Activated gamma-delta T cell treated with anti-CD3 and anti-CD28 coated beads, Interleukin-2, amount 50 U/mL, for 16 hours (primary cell): Measurements from ENCODE around the gene PDIA6.

ENCODE experiments used
- DNase-seq: peaks from one replicate; pipeline ENCODE4 v3.0.0-alpha.2; 2020; ENCODE audit warnings: low read depth

The PDIA6 gene

DNA sequence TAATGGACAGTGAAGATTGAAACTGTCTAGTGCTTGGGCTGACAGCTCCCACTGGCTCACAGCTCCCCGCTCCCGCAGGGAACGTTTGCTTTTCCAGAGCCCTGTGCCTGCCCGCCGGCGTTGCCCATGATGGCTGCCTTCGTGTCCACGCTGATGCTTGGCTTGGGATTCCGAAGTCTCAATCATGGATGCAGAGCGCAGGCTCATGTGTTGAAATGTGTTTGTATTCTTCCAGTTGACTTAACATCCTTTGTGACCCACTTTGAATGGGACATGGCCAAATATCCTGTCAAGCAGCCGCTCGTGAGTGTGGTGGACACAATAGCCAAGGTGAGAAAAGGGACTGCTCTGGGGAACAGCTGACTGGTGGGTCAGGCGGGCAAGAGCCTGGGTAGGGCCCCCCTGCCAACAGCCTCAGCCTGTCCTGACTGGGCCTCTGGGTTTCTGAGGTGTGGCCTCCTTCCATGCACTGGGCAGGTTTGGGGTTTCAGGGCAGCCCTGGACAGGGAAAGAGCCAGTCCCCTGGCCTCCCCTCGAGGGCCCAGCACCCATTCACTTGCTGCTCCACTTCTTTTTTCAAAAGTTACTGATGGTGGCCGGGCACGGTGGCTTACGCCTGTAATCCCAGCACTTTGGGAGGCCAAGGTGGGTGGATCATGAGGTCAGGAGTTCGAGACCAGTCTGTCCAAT lies 48.3 kb downstream of the PDIA6 start:
- DNase-seq, result no peak

DNA sequence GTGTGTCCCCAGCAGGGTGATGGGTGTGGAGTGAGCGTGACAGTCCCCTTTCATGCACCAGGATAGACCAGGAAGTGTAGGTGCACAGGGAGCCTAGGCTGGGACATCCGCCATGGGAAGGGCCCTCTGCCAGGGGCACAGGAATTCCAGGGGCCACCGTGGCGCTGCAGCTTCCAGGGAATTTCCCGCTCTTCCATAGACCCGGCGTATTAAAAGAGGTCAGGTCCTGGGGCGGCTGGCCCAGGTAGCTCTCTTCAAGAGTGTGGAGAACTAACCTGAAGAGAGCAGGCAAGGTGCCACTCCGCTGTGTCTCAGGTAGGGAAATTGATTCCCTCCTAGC lies 49.2 kb downstream of the PDIA6 start:
- no peak for DNase-seq

GRCh38 chr2:10762651-10763460 lies 49.7 kb downstream of the PDIA6 start:
- DNase-seq, result no peak

DNA sequence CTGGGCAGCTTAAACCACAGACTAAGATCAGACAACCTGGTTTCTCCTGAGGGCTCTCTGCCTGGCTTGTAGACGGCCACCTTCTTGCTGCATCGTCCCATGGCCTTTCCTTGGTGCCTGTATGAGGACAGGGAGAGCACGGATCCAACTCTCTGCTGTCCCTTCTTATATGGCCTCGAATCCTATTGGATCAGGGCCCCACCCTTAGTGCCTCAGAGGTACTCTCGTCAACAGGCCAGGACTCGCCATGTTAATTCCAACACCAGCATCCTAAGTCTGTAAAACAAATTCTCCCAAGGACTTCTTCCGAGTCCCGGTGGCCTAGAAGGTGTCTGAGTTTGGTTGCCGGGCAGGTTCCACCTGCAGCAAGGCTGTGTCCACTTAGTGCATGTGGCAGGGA lies 51.0 kb downstream of the PDIA6 start:
- DNase-seq, result no peak

DNA sequence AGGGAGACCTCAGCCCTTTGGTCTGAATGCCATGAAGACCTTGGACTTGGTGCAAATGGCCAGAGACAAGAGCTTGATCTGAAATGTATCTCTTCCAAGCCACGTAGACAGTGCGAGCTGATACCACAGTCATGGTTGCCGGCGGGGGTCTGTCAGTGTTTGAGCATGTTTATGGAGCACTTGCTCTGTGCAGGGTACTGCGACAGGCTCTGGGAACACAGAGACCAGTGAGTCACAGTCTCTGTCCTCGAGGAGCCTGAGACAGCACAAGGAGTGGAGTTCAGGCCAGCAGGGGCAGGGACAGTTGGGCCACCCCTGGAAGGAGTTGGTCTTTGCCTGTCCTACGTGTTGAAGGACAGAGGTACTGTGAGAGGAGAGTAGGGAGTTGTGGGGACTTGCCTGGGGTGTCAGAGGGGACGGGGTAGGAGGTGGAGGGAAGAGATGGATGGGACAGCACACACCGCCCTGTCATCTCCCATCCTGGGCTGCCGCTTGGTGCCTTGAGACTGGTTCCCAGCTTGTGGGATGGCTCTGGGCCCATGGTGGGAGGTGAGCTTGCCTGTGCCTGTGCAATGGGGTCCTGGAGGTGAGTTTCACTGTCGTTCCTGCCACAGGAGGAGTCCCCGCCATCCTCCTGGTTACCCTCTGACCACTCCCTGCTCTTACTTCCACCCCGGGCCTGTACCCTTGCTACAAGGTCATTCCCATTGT lies 51.6 kb downstream of the PDIA6 start:
- DNase-seq, result no peak

DNA sequence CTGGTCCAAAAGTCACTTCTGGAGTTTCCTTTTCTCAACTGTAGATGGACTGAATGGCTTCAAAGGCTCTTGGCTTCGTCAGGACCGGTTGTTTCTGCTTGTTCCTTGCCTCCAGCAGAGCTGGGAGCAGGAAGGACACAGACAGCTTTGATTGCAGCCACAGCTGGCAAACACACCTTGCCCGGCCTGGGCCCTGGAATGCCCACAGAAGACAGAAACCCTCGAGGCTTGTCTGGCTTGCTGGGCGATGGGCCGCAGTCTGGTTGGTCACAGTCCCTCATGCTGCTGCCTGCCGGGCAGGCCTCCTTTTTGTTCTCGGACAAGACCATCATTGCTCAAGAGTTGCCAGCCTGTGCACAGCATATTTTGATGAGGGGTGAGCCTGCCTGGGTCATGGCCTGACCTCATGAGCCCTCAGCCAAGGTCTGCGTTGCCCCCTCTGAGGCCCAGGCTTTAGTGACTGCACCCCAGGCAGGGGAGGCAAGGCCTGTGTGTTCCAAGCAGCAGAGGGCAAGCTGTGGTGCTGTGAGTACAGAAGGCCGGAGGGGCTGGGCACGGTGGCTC lies 53.4 kb downstream of the PDIA6 start:
- no peak for DNase-seq

DNA sequence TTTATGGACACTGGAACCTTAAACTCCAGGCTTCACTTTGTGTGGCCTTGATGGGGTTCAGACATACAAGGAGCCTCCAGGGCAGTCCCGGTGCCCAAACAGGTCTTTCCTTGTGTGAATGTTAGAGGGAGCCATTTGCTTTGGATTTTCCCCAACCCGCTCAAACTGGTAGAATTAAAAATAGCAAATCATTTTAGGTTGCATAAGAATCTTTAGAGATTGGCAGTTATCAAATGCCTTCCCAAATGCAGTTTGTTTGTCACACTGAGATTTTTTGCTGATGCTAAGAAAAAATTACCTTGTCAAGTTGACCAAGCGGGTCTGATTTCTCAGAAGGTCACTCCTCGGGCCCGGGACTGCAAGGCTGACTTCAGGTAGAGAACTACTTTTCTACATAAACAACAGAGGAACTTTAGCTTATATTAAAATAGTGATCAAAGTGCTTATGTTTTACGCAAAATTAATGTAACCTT lies 54.7 kb downstream of the PDIA6 start:
- DNase-seq, result no peak

GRCh38 chr2:10755621-10756020 lies 57.0 kb downstream of the PDIA6 start:
- no peak for DNase-seq

DNA sequence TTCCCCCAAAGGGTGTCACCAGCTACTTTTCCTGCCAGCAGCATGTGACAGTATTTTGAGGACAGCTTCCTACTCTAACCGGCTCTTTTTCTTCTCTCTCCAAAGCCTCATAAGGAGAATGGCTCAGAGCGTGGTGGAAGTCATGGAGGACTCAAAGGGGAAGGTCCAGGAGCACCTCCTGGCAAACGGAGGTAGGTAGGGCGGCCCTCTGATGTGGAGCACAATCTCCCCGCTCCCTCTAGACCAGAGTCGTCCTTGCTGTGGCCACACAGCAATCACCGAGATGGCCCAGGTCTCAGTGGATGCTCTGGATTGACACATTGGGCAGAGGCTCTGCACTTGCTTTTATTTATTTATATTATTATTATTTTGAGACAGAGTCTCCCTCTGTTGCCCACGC lies 58.7 kb downstream of the PDIA6 start:
- DNase-seq, result no peak

GRCh38 chr2:10753156-10753555 lies 59.4 kb downstream of the PDIA6 start:
- DNase-seq, result no peak

- no peak for DNase-seq
Measured at GRCh38 chr2:10752236-10752635, 60.3 kb downstream of the PDIA6 start.

GRCh38 chr2:10750610-10751009 lies 62.0 kb downstream of the PDIA6 start:
- no peak for DNase-seq

DNA sequence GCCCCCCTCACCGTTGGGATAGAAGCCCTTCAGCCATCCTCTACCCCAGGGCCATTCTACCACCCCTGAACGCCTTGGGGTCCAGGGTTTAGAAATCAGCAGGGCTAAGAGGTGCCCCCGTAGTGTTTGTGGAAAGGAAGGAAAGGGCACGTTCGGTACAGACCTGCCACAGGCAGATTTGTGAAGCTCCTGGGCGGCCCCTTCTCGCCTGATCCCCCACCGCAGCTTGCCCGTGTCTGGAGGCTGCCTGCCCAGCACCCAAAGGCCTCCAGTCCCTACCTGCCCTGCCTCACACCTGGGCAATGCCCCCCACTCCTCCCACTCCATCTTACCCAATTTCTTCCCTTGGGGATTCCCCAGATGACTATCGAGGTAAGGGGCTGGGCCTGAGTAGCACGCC lies 69.9 kb downstream of the PDIA6 start:
- DNase-seq, result no peak

GRCh38 chr2:10741139-10741538 lies 71.4 kb downstream of the PDIA6 start:
- DNase-seq, result no peak

DNA sequence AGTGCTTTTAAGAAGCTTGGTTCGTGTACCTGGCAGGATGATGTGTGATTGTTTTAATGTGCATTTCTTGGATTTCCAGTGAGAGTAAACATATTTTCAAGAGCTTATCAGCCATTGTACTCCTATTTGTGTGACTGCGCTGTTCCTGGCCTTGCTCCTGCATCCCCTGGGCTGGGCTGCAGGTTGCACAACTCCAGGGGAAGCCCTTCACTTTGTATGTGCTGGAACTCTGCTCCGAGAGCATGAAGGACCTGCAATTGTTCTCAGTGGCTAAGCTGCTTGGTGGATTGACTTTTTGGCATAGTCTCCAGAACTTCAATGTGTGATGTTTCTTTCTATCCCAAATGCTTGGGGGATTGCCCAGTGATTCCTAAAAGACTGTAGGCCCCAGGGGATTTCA lies 72.4 kb downstream of the PDIA6 start:
- no peak for DNase-seq

DNA sequence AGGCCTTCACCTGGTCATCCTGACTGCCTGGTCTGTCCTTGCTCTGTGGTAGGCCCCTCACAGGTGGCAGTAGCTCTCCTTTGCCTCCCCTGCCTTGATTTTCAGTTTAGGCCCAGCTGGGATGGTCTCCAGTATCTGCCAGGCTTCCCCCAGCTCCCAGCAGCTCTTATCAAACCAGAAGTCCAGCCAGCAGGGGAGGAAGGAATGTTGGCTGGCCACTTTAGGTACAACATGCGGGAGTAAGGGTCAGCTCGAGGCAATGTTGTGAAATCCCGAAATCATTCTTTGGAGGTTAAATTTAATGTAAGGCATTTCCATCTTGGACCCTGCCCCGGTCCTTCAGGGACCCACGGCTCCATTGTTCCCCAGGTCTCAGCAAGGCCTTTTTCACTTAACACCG lies 74.4 kb downstream of the PDIA6 start:
- no peak for DNase-seq

DNA sequence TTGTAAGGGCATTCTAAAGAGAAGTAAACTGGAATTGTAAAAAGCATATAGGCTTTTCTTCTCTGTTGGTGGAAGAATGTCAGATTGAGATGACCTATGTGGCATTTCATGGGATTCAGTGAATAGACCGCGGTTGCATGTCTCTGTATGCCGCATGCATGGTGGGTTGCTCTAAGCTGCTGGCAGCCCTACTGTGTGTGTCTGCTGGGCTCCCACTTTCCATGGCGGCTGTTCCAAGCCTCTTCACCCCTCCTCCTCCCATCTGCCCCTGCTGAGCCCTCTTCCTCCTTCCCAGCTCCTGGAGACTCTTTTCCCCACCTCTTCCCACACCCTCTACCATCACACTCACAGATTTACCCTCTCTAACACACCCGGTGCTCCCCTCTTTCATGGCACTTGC lies 78.6 kb downstream of the PDIA6 start:
- DNase-seq, result no peak

GRCh38 chr2:10733566-10733925 lies 79.0 kb downstream of the PDIA6 start:
- DNase-seq, result no peak
